Body of pancreas (tissue), 4 donors: ENCODE data around the gene EPHB1. TPM values are rescaled to one million over a fixed set of nuclear protein-coding genes. Genes with fewer than 3 reads are reported as not detected.

Experiments
- ATAC-seq: fragments of 150-250 bp; one replicate; pipeline ENCODE4 v1.9.1; 2016
- DNase-seq, 4 donors: peaks; one replicate each; pipeline ENCODE4 v3.0.0-alpha.2; 2019
- H3K27ac ChIP-seq, 4 donors: fragments of 200-600 bp; sonication (generic); 1 replicate in 3 of 4; 2 replicates in 1 of 4; pipeline versions ENCODE4 v1.5.1 to v1.6.1; 2016 to 2019; ENCODE audit warnings: mild to moderate bottlenecking in 1 of 4, mixed read lengths in 1 of 4, moderate library complexity in 1 of 4
- H3K27me3 ChIP-seq, 2 donors: fragments of 200-600 bp; sonication (generic); one replicate each; pipeline ENCODE4 v1.6.0; 2016; ENCODE audit warnings: mild to moderate bottlenecking in 1 of 2
- H3K36me3 ChIP-seq, 2 donors: fragments of 200-600 bp; sonication (generic); replicated peaks in 1 of 2; 2 replicates each; pipeline ENCODE4 v1.5.1; 2016; ENCODE audit warnings: low read depth in 2 of 2; ENCODE audit not compliant: insufficient read depth in 1 of 2
- H3K4me1 ChIP-seq: fragments of 200-600 bp; sonication (generic); one replicate; pipeline ENCODE4 v1.6.0; 2016
- H3K4me3 ChIP-seq, 2 donors: fragments of 200-600 bp; sonication (generic); 1 replicate in 1 of 2; 2 replicates in 1 of 2; pipeline ENCODE4 v1.5.1; 2016 to 2019
- H3K9me3 ChIP-seq, 3 donors: fragments of 200-600 bp; sonication (generic); 1 replicate in 2 of 3; 2 replicates in 1 of 3; pipeline ENCODE4 v1.5.1; 2016
- CTCF ChIP-seq, 7 experiments: fragments of 450-650 bp in 4 of 7; fragments of 200-600 bp in 3 of 7; sonication (generic) in 3 of 7; IDR thresholded peaks; one replicate each; pipeline ENCODE4 v1.5.1; 2016 to 2019; ENCODE audit warnings: antibody characterized with exemption in 7 of 7
- POLR2A ChIP-seq, 3 donors: fragments of 450-650 bp; IDR thresholded peaks; one replicate each; pipeline ENCODE4 v1.6.1; 2016; ENCODE audit warnings: antibody characterized with exemption in 3 of 3, mild to moderate bottlenecking in 2 of 3
- WGBS, 2 donors: methylation state at CpG; one replicate each; pipeline ENCODE4 v1.1.5; 2017; 5-methylcytosine and 5-hydroxymethylcytosine counted together
- intact Hi-C: fragments of 100-400 bp; cut with DNase I; formaldehyde crosslinking; loops from one replicate; pipeline ENCODE4 v1.15.1; 2023
- total RNA-seq, 2 donors: library from RNA; depleted of rRNA; stranded (reverse); fragments of >200 nt; gene quantifications; one replicate each; pipeline ENCODE4 v1.1.0, GENCODE V29; 2016

Gene EPHB1
- total RNA-seq, 2 donors from 2014 or later = 1.3 TPM; not detected in 1

- Histone ChIP-seq H3K27ac (no peak overlapping the region), H3K27me3 (no peaks in the 10 kb centered on the region), H3K36me3 (no peaks in the 10 kb centered on the region), H3K4me3 (no peak overlapping the region), H3K4me1 (no peaks in the 10 kb centered on the region), H3K9me3 (no peaks in the 10 kb centered on the region)
- no peak for DNase-seq
- ATAC-seq = no peak
- TF ChIP-seq POLR2A (IDR thresholded peaks at IDR 0.05) (no peak), CTCF (IDR thresholded peaks at IDR 0.05) (no peak)
- intact Hi-C loops = no loop called here
Measured at GRCh38 chr3:135076341-135076740, 281.3 kb downstream of the EPHB1 start.

- DNase-seq = no peak
- no peaks in the 10 kb centered on the region for H3K9me3 ChIP-seq
- no peak for TF ChIP-seq CTCF (IDR thresholded peaks at IDR 0.05)
- no peak for TF ChIP-seq POLR2A (IDR thresholded peaks at IDR 0.05)
- no peak for ATAC-seq
- H3K27ac ChIP-seq = no peak overlapping the region
- no peak overlapping the region for H3K4me3 ChIP-seq
- no peaks in the 10 kb centered on the region for H3K36me3 ChIP-seq
- H3K27me3 ChIP-seq = no peaks in the 10 kb centered on the region
- 33 to 35% methylated on average over 3 of the region's 3 CpGs for WGBS, 2 donors
- intact Hi-C loops = no loop called here
- no peaks in the 10 kb centered on the region for H3K4me1 ChIP-seq
Measured at GRCh38 chr3:135077186-135077585, 282.1 kb downstream of the EPHB1 start.

GRCh38 chr3:135078283-135078682 lies 283.2 kb downstream of the EPHB1 start:
- no peaks in the 10 kb centered on the region for H3K36me3 ChIP-seq
- H3K9me3 ChIP-seq = no peaks in the 10 kb centered on the region
- H3K4me3 ChIP-seq = no peak overlapping the region
- TF ChIP-seq CTCF (IDR thresholded peaks at IDR 0.05) (no peak), POLR2A (IDR thresholded peaks at IDR 0.05) (no peak)
- 61 to 70% methylated on average over 2 of the region's 2 CpGs for WGBS, 2 donors
- H3K27me3 ChIP-seq = no peaks in the 10 kb centered on the region
- intact Hi-C loops = no loop called here
- DNase-seq (no peak), ATAC-seq (no peak)
- no peaks in the 10 kb centered on the region for H3K4me1 ChIP-seq
- H3K27ac ChIP-seq = no peak overlapping the region

GRCh38 chr3:135079095-135079494 lies 284.0 kb downstream of the EPHB1 start:
- H3K4me1 ChIP-seq = no peaks in the 10 kb centered on the region
- no peak for TF ChIP-seq CTCF (IDR thresholded peaks at IDR 0.05)
- TF ChIP-seq POLR2A (IDR thresholded peaks at IDR 0.05) = no peak
- no peaks in the 10 kb centered on the region for H3K36me3 ChIP-seq
- no peaks in the 10 kb centered on the region for H3K9me3 ChIP-seq
- intact Hi-C loops = no loop called here
- no peak overlapping the region for H3K27ac ChIP-seq
- WGBS, 2 donors = 65 to 77% methylated on average over 3 of the region's 3 CpGs
- ATAC-seq (no peak), DNase-seq (no peak)
- H3K4me3 ChIP-seq = no peak overlapping the region
- no peaks in the 10 kb centered on the region for H3K27me3 ChIP-seq

GRCh38 chr3:135081451-135081850 lies 286.4 kb downstream of the EPHB1 start:
- no peaks in the 10 kb centered on the region for H3K36me3 ChIP-seq
- no peak for TF ChIP-seq CTCF (IDR thresholded peaks at IDR 0.05)
- TF ChIP-seq POLR2A (IDR thresholded peaks at IDR 0.05) = no peak
- H3K4me3 ChIP-seq = no peak overlapping the region
- no peaks in the 10 kb centered on the region for H3K27me3 ChIP-seq
- no peaks in the 10 kb centered on the region for H3K9me3 ChIP-seq
- DNase-seq = no peak
- 64 to 81% methylated on average over 2 of the region's 2 CpGs for WGBS, 2 donors
- intact Hi-C loops = no loop called here
- no peaks in the 10 kb centered on the region for H3K4me1 ChIP-seq
- ATAC-seq = no peak
- no peak overlapping the region for H3K27ac ChIP-seq
